ENCODE results near the gene HTRA3.

- TF ChIP-seq CTCF (IDR thresholded peaks at IDR 0.05) (no peak), POLR2A (IDR thresholded peaks at IDR 0.05) (no peak)
Measured at GRCh38 chr4:8268211-8268610, 1.3 kb upstream of the HTRA3 start.
